ELF-1 (cell line): ENCODE results near the gene DUSP8.
"Not testable (repeated sequence)": the region's sequence is repeated elsewhere in the genome, so short reads cannot be mapped to it uniquely, and the experiment has no call there.

Experiments used
- DNase-seq: peaks from one replicate; pipeline ENCODE4 v3.0.0-alpha.2; 2016; ENCODE audit warnings: low read depth, low spot score

DUSP8 gene

DNA sequence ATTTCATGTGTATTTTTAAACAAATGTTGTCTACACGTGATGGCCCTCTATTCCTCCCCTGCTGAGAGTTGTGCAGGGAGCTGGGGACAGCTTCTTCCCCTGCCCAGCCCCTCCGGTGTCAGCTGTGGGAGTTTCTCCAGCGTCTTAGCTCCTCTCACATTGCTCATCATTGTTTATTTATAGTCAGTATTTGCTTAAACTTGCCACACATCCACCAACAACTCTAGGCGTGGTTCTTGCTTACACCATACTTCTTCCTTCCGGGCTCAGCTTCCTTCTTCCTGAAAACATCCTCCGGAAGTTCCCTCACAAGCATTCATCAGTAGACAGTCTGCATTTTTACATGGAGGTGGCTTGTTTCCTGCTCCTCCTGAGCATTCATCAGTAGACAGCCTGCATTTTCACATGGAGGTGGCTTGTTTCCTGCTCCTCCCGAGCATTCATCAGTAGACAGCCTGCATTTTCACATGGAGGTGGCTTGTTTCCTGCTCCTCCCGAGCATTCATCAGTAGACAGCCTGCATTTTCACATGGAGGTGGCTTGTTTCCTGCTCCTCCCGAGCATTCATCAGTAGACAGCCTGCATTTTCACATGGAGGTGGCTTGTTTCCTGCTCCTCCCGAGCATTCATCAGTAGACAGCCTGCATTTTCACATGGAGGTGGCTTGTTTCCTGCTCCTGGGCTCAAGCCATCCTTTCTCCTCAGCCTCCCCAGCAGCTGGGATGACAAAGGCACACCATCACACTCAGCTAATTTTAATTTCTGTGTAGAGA lies 17.3 kb upstream of the DUSP8 start:
- not testable (repeated sequence) for DNase-seq

GRCh38 chr11:1586699-1587098 lies 14.6 kb upstream of the DUSP8 start:
- DNase-seq: no peak

DNA sequence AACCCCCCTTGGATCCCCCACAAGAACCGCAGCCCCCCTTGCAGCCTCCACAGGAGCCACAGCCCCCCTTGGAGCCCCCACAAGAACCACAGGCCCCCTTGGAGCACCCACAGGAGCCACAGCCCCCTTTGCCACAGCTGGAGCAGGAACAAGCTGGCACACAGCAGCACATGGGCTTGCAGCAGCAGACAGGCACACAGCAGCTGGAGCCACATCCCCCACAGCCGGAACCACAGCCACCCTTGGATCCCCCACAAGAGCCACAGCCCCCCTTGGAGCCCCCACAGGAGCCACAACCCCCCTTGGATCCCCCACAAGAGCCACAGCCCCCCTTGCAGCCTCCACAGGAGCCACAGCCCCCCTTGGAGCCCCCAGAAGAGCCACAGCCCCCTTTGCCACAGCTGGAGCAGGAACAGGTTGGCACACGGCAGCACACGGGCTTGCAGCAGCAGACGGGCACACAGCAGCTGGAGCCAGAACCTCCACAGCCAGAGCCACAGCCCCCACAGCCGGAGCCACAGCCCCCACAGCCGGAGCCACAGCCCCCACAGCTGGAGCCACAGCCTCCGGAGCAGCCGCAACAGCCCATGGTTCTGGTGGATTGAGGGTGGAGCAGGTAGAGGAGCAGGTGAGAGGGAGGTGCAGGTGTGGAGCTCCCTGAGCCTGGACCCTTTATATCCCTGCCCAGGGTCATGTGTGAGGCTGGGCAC lies 12.7 kb upstream of the DUSP8 start, which contains the start of gene KRTAP5-1:
Gene KRTAP5-1 (minus strand): TSS at position 623 of the 710 bp plus-strand sequence. CDS start 34 bp downstream, at position 589.
- DNase-seq: not testable (repeated sequence)

- DNase-seq: not testable (repeated sequence)
These were observed 10.8 kb upstream of the DUSP8 start for GRCh38 chr11:1582909-1583308.

- no peak for DNase-seq
These were observed 9.9 kb upstream of the DUSP8 start for GRCh38 chr11:1581976-1582375.

GRCh38 chr11:1576825-1577224 lies 4.8 kb upstream of the DUSP8 start:
- no peak for DNase-seq

DNA sequence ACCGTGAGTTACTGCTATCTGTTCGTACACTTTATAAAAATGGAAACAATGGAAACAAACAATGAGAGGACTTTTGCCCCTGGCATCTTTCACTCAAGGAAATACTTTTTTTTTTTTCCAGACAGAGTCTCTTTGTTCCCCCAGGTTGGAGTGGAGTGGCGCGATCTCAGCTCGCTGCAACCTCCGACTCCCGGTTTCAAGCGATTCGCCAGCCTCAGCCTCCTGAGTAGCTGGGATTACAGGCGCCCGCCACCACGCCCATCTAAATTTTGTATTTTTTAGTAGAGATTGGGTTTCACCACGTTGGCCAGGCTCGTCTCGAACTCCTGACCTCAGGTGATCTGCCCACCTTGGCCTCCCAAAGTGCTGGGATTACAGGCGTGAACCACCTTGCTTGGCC lies 3.7 kb upstream of the DUSP8 start:
- DNase-seq: not testable (repeated sequence)

DNA sequence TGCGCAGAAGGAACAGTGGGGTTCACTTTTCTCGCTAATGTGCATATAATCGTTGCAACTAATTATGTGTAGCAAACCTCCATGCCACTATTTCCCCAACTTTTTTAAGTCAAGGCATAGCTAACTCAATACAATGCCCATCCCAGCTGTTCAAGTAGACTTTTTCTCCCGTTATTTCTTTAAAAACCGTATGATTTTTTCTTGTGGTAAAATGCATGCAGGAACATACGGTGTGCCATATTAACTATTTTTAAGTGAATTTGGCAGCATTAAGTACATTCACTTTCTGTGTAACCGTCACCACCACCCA lies 2.8 kb upstream of the DUSP8 start:
- no peak for DNase-seq

DNA sequence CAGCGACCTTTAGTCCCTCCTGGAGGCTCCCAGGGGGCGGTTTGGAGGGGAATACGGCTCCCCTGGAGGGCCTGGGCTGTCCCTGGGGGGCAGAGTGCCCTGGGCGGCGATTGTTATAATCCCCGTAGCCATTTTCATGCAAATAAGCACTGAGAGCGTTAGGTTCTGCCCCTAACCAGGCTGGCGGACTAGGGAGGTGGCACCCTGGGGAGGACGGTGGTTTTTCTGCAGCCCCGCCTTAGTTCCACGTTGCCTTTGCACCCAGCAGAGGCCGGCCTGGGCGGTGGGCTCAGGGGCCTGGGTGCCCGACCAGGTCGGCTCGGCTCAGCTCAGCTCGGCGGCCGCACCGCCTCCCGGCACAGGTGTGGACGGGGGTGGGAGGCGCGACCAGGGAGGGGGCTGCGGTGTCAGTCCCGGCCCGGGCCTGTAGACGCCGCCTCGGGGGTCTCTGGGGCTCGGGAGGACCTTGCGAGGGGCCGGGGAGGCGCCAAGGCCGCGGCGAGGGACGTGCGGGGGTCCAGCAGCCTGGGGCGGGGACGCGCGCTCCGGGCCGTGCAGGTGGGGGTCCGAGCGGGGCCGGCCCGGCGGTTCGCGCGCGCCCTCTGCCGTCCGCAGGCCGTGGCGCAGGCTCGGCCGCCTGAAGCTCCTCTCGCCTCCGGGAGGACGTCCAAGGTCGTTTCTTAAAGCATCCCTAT lies 2.3 kb upstream of the DUSP8 start:
- DNase-seq: peak; percentile 70

DNA sequence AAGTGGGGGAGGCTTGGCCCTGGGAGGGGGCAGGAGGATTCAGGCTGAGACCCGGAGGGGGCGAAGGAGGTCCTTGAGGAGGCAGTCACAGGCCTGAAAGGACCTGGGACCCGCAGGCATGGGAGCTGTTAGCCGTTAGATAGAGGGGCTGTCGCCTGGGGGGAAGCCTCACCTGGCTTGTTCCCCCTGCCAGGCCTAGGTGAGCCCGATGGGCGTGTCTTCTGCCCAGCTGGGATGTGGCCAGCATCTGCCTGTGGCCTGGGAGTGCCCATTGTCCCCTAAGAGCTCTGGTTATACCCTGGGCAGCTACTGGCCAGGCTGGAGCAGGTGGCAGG lies 1.8 kb upstream of the DUSP8 start:
- DNase-seq: no peak

DNA sequence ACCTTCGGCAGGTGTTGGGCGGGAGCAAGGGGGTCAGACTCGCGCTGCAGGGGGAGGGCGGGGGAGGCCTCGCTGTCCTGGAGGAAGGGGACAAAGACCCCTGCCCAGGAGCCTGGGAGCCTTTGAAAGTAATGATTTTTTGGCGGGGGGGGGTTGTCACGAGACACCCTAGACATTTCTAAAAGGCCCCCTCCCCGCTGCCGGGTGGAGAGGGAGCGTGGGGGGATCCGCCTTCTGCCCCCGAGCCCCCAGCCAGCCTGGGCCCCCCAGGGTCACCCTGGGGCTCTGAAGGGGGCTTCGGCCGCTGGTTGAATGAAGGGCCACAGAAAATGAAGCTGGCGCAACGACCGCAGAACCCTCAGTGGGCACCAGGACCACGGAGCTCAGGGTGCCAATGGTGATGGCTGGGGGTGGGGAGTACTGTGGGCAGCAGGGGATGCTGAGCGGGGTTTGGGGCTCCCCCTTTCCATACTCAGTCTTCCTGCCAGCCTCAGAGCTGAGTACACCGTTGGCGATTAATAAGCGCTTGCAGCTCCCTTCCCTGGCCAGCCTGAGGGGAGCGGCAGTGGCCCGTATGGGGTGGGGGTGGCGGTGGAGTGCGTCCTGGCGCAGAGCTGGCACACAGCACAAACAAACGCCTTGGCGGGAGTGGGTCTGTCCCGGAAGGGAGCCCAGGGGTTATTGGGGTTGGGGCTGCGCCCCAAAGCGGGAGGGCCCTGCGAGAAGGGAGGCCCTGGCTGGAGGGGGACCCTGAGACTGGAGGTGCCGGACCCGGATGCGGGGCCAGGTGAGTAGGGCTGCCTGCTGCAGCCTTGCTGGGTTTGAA lies 1.2 kb upstream of the DUSP8 start:
- peak; percentile 8 for DNase-seq

- no peak for DNase-seq
These were observed 293 bp downstream of the DUSP8 start for GRCh38 chr11:1571760-1572196.

GRCh38 chr11:1570896-1571759 lies 943 bp downstream of the DUSP8 start:
- no peak for DNase-seq

- no peak for DNase-seq
These were observed 1.6 kb downstream of the DUSP8 start for GRCh38 chr11:1570531-1570895.

GRCh38 chr11:1570001-1570453 lies 2.0 kb downstream of the DUSP8 start:
- DNase-seq: peak; percentile 7

- peak; percentile 5 for DNase-seq
These were observed 2.8 kb downstream of the DUSP8 start for GRCh38 chr11:1569251-1569780.

DNA sequence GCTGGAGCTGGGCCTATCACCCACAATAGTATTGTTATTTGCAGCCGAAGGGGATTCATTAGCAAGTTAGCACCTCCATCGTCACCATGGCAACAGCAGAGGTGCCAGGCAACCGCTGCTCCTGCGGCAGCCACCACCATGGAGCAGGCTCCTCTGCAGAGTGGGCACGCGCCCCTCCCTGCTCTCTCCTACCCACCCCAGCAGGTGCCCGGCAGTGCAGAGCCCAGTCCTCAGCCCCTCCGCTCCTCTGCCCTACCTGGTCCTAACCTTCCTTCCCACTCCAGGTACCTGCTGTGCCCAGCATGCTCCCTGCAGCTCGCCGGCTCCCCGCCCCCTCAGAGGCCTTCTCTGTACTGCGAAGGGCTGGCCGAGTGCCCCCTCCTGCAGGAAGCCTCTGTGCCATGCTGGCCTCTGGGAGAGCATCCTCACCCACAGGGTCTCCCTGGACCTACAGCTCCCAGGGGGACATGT lies 3.6 kb downstream of the DUSP8 start:
- peak; percentile 69 for DNase-seq

DNA sequence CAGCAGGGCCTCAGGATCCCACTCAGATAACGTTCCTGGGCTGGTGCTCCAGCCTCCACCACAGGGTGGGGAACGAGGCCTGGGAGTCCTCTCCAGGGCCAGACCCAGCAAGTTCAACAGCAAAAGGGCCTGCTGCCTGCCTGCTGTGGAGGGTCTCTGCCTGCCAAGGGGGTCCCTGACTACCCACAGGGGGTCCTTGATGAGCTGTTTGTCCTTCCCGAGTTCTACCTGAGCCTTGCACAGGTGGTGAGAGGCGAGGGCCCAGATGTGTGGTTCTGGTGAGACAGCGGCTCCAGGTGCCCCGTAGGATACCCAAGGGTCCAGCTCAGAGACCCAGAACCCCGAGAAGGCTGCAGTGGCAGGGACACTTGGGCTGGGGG lies 4.4 kb downstream of the DUSP8 start:
- no peak for DNase-seq

- DNase-seq: peak; percentile 6
These were observed 4.9 kb downstream of the DUSP8 start for GRCh38 chr11:1567052-1567720.
